Thoracic aorta endothelial cell (primary cell): Measurements from ENCODE around the gene ATP11C. TPM values are rescaled to one million over a fixed set of nuclear protein-coding genes. Genes with fewer than 3 reads are reported as not detected.

ENCODE experiments used
- small RNA-seq: library from RNA; depleted of rRNA; stranded (forward); fragments of <200 nt; gene quantifications from one replicate; pipeline ENCODE3, GENCODE V24; 2012
- total RNA-seq: library from RNA; depleted of rRNA; stranded (reverse); fragments of >200 nt; gene quantifications from 2 replicates; pipeline ENCODE4 v1.2.3, GENCODE V29; 2012

Gene ATP11C
- 113 and 115 TPM in 2 replicates for total RNA-seq

DNA sequence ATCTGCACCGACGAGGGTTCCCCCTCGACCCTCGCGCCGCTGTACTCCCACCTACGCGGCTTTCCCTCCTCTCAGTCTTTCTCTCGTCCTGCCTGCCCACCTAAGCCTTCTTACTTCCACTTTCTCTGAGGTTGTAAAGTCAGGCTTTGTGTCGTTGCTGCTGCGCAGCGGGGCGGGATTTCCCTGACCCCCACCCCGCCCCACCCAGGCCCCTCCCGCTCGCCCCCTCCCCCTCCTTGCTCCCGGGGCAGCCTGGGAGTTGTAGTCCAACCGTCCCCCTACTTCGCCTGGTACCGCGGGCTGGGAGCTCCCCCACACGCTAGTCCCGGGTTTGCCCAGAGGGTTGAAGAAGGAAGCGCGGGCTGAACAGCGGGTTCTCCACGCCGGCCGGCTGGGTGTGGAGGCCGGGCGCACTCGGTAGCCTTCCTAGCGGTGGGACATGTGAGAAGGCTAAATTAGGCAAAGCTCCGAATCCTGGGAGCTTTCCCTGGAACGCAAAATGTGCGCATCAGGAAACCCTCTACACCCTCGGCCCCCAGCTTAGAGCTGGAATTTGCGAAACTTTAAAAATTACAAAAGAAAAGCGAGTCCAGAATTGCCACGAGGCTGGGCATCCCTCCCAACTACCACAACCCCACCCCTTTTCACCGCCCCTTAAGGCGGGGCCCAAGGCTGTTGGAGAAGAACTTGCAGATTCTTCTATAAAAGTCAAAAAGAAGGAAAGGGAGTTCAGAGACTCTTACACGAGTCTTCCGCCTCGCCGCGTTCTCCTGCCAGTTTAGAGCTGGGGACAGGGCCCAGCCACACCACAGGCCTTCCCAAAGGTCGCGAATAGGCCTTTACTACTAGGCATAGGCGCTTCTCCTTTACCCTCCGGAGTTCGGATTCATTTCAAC is at the start of gene ATP11C:
TSS of gene ATP11C (minus strand) at position 153 of the 896 bp plus-strand sequence. CDS start 1,011 bp downstream, outside the sequence.

GRCh38 chrX:139965421-139965820 is 32.6 kb upstream of the ATP11C start, which contains the start of gene CXorf66:
TSS of gene CXorf66 (minus strand) at chrX:139965521. CDS start at chrX:139965496, 25 bp downstream.

GRCh38 chrX:139708067-139708466 is 224.8 kb downstream of the ATP11C start, which contains the start of gene MCF2:
TSS of gene MCF2 (minus strand) at chrX:139708167. CDS start at chrX:139651744, 56,423 bp downstream.

Small RNA genes within 50 kb of the gene (small RNA-seq; reads per million reads assigned to genes)
- gene MIR505 (51.6 reads per million, percentile 98 among the genes with 10 or more reads in this experiment), gene RF00425 (not detected), gene RF01210 (not detected), gene RNU6ATAC23P (not detected)

Other genes starting within 250 kb of the ATP11C start
- 0.07 TPM in 1 of 2 replicates, not detected in the other for gene MCF2, start 224.9 kb downstream of the ATP11C start, total RNA-seq
- not detected in 2 replicates for gene CXorf66, start 32.5 kb upstream of the ATP11C start, total RNA-seq